ENCODE results near the gene RUSF1. TPM values are rescaled to one million over a fixed set of nuclear protein-coding genes. Genes with fewer than 3 reads are reported as not detected.

RUSF1 gene
- total and polyA plus RNA-seq, 9 of the 15 experiments (the other 6 are each of a cell fraction or from before 2014, with no cell fraction given), result 0.80 to 52.8 (median 27.6) TPM

DNA sequence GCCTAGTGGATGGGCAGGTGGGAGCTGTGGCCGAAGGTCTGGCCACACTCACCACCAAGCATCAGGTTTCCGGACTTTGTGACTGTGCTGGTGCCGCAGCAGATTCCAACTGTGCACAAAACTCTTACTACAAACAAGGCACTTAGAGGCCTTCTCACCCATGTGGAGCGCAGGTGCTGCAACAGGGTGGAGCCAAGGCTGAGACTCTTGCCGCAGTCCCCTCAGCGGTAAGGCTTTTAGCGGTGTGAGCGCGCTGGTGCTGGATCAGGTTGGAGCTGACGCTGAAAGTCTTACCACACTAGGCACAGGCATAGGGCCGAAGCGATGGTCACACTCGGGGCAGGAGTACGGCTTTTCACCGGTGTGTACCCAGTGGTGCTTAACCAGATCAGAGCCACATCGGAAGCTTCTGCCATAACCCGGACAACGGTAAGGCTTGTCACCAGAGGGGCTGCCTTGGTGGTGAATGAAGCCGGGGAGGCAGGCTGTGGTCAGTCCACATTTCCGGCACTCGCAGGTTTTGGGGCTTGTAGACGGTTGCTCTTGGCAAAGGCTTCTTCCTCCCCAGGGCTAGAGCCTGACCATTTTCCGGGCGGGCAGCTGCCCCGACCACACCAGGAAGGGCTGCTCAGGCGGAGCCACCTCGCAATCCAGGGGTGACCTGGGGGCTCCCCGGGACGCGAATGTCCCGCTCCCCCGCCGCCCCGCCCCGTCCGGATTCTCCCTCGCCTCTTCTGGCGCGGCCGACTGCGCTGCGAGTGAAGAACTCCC, 49.9 kb downstream of the RUSF1 start (continued):
- TF ChIP-seq HDAC1 (IDR thresholded peaks at IDR 0.05), result peak in 1 of 2 experiments; percentile 50; a peak in 1 of 4 replicates
- peak; percentile 50; the same call in 1 of the 2 replicates for TF ChIP-seq RNF2 (IDR thresholded peaks at IDR 0.05)
- TF ChIP-seq NR2F6 (CRISPR knock-in tag; IDR thresholded peaks at IDR 0.05), result 0 out of 2 replicates have a peak, but pooled peaks have one; percentile 55
- no peak for TF ChIP-seq ZNF41 (CRISPR knock-in tag; conservative IDR thresholded peaks at IDR 0.05)
- TF ChIP-seq HMGN3 (IDR thresholded peaks at IDR 0.05; ENCODE audit: borderline replicate concordance, extremely low read depth, insufficient read length, low read depth, low read length), result peak; percentile 29
- TF ChIP-seq, protein P1, sequence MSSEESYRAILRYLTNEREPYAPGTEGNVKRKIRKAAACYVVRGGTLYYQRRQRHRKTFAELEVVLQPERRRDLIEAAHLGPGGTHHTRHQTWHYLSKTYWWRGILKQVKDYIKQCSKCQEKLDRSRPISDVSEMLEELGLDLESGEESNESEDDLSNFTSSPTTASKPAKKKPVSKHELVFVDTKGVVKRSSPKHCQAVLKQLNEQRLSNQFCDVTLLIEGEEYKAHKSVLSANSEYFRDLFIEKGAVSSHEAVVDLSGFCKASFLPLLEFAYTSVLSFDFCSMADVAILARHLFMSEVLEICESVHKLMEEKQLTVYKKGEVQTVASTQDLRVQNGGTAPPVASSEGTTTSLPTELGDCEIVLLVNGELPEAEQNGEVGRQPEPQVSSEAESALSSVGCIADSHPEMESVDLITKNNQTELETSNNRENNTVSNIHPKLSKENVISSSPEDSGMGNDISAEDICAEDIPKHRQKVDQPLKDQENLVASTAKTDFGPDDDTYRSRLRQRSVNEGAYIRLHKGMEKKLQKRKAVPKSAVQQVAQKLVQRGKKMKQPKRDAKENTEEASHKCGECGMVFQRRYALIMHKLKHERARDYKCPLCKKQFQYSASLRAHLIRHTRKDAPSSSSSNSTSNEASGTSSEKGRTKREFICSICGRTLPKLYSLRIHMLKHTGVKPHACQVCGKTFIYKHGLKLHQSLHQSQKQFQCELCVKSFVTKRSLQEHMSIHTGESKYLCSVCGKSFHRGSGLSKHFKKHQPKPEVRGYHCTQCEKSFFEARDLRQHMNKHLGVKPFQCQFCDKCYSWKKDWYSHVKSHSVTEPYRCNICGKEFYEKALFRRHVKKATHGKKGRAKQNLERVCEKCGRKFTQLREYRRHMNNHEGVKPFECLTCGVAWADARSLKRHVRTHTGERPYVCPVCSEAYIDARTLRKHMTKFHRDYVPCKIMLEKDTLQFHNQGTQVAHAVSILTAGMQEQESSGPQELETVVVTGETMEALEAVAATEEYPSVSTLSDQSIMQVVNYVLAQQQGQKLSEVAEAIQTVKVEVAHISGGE (CRISPR knock-in tag; IDR thresholded peaks at IDR 0.05), result no peak; a peak in 1 of 6 replicates
- no peak for TF ChIP-seq HDAC6 (IDR thresholded peaks at IDR 0.05; ENCODE audit: low read depth, low read length)
- TF ChIP-seq, protein P2, sequence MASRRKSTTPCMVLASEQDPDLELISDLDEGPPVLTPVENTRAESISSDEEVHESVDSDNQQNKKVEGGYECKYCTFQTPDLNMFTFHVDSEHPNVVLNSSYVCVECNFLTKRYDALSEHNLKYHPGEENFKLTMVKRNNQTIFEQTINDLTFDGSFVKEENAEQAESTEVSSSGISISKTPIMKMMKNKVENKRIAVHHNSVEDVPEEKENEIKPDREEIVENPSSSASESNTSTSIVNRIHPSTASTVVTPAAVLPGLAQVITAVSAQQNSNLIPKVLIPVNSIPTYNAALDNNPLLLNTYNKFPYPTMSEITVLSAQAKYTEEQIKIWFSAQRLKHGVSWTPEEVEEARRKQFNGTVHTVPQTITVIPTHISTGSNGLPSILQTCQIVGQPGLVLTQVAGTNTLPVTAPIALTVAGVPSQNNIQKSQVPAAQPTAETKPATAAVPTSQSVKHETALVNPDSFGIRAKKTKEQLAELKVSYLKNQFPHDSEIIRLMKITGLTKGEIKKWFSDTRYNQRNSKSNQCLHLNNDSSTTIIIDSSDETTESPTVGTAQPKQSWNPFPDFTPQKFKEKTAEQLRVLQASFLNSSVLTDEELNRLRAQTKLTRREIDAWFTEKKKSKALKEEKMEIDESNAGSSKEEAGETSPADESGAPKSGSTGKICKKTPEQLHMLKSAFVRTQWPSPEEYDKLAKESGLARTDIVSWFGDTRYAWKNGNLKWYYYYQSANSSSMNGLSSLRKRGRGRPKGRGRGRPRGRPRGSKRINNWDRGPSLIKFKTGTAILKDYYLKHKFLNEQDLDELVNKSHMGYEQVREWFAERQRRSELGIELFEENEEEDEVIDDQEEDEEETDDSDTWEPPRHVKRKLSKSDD (conservative IDR thresholded peaks at IDR 0.05; ENCODE audit: low read length), result no peak
- no peak for TF ChIP-seq PHB2 (IDR thresholded peaks at IDR 0.05; ENCODE audit: low read depth)
- TF ChIP-seq, protein P3, sequence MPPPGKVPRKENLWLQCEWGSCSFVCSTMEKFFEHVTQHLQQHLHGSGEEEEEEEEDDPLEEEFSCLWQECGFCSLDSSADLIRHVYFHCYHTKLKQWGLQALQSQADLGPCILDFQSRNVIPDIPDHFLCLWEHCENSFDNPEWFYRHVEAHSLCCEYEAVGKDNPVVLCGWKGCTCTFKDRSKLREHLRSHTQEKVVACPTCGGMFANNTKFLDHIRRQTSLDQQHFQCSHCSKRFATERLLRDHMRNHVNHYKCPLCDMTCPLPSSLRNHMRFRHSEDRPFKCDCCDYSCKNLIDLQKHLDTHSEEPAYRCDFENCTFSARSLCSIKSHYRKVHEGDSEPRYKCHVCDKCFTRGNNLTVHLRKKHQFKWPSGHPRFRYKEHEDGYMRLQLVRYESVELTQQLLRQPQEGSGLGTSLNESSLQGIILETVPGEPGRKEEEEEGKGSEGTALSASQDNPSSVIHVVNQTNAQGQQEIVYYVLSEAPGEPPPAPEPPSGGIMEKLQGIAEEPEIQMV (tag; conservative IDR thresholded peaks at IDR 0.05; ENCODE audit: low read depth), result peak; percentile 48; the same call in 1 of the 2 replicates
- TF ChIP-seq GABPB1 (CRISPR knock-in tag; IDR thresholded peaks at IDR 0.05), result peak; percentile 28; the same call in 1 of the 2 replicates
- 0 out of 2 replicates have a peak, but pooled peaks have one; percentile 7 for TF ChIP-seq TCF7 (IDR thresholded peaks at IDR 0.05; ENCODE audit: borderline replicate concordance)
- peak; percentile 37 for TF ChIP-seq SAP30 (IDR thresholded peaks at IDR 0.05; ENCODE audit: borderline replicate concordance, insufficient read depth, low read depth, low read length, poor library complexity, severe bottlenecking)
- TF ChIP-seq, protein P4, sequence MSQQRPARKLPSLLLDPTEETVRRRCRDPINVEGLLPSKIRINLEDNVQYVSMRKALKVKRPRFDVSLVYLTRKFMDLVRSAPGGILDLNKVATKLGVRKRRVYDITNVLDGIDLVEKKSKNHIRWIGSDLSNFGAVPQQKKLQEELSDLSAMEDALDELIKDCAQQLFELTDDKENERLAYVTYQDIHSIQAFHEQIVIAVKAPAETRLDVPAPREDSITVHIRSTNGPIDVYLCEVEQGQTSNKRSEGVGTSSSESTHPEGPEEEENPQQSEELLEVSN (IDR thresholded peaks at IDR 0.05; ENCODE audit: borderline replicate concordance in 1 of 2, extremely low read depth in 1 of 2, insufficient read depth in 1 of 2, insufficient read length in 1 of 2, low read depth in 1 of 2, low read length in 1 of 2, poor library complexity in 1 of 2, severe bottlenecking in 1 of 2), result peak in 1 of 2 experiments; percentile 51
- TF ChIP-seq YY1 (IDR thresholded peaks at IDR 0.05; ENCODE audit: borderline replicate concordance in 1 of 3, control insufficient read depth in 1 of 3, extremely low read depth in 1 of 3, insufficient read depth in 3 of 3, insufficient read length in 1 of 3, insufficient replicate concordance in 2 of 3, low read depth in 1 of 3, low read length in 2 of 3), result peak in 1 of 3 experiments; percentile 14

All from K562 (cell line).